K562 (cell line): ENCODE data around the gene SUDS3. TPM values are rescaled to one million over a fixed set of nuclear protein-coding genes. Genes with fewer than 3 reads are reported as not detected.
A peak's percentile ranks its signal among the peaks of the same experiment; 100 is the strongest.

Source experiments
- ATAC-seq: fragments of 200-7000 bp; cut with Tn5 transposase; 3 replicates; pipeline ENCODE4 v1.9.1; 2020; ENCODE audit warnings: moderate library complexity
- BruUV-seq: library from RNA; stranded (reverse); fragments of 400-500 nt; replicated peaks from 2 replicates; lab custom pipeline; 2021; lab: Mats Ljungman, UMichigan
- CTCF ChIA-PET: fragments of 300-600 bp; formaldehyde crosslinking; extraction: SDS; loops from one replicate; lab custom pipeline; 2021; ENCODE audit warnings: low intra/inter-chr PET ratio; lab: Yijun Ruan, JAX
- POLR2A ChIA-PET: fragments of 300-600, 350-650 bp; sonication (Branson Sonifier 250); formaldehyde crosslinking; extraction: SDS; loops from one replicate; lab custom pipeline; 2021; ENCODE audit warnings: antibody characterized with exemption, inconsistent platforms; lab: Yijun Ruan, JAX
- DNase-seq, 4 experiments: peaks; one replicate each; pipeline versions ENCODE4 v3.0.0 to v3.0.0-alpha.2; 2011 to 2018; ENCODE audit warnings: low spot score in 3 of 4, mixed read lengths in 3 of 4; ENCODE audit errors: extremely low read depth in 1 of 4
- FAIRE-seq: peaks from 2 replicates; lab custom pipeline; 2011; peaks lifted over from hg19 to GRCh38; lab: Jason Lieb, UNC
- H2AFZ ChIP-seq: 2 replicates; pipeline ENCODE4 v1.6.0; 2011; ENCODE audit warnings: low read depth, low read length, control low read depth, inconsistent platforms
- H3K27ac ChIP-seq: fragments of 200-600 bp; 3 replicates; pipeline ENCODE4 v1.8.0; 2011; ENCODE audit warnings: low read depth, mild to moderate bottlenecking, control low read depth, inconsistent platforms, low read length, moderate library complexity, mixed read lengths; ENCODE audit errors: extremely low read depth
- H3K27me3 ChIP-seq, 2 experiments: fragments of 300-600 bp in 1 of 2; 2 replicates in 1 of 2; 3 replicates in 1 of 2; pipeline versions ENCODE4 v1.6.0 to v1.8.0; 2011; ENCODE audit warnings: inconsistent platforms in 2 of 2, low read length in 2 of 2, mild to moderate bottlenecking in 1 of 2, mixed read lengths in 1 of 2, moderate library complexity in 1 of 2; ENCODE audit not compliant: control insufficient read depth in 2 of 2, insufficient read depth in 2 of 2
- H3K36me3 ChIP-seq: fragments of 300-600 bp; 3 replicates; pipeline ENCODE4 v1.8.0; 2011; ENCODE audit warnings: mild to moderate bottlenecking, low read length, inconsistent platforms; ENCODE audit not compliant: control insufficient read depth, insufficient read depth
- H3K4me1 ChIP-seq, 2 experiments: fragments of 200-600 bp in 1 of 2; replicated peaks in 1 of 2; 2 replicates in 1 of 2; 3 replicates in 1 of 2; pipeline versions ENCODE4 v1.5.1 to v1.8.0; 2011; ENCODE audit warnings: inconsistent platforms in 2 of 2, low read length in 2 of 2, mild to moderate bottlenecking in 1 of 2, mixed read lengths in 1 of 2, moderate library complexity in 1 of 2; ENCODE audit not compliant: control insufficient read depth in 2 of 2, insufficient read depth in 2 of 2
- H3K4me2 ChIP-seq: 2 replicates; pipeline ENCODE4 v1.6.1; 2011; ENCODE audit warnings: low read length, control low read depth, inconsistent platforms, mixed read lengths; ENCODE audit not compliant: insufficient read depth
- H3K4me3 ChIP-seq: fragments of 200-600 bp; sonication (generic), shearing (Covaris generic); 2 replicates; pipeline ENCODE4 v1.5.1; 2016; ENCODE audit warnings: control low read depth, inconsistent platforms
- H3K79me2 ChIP-seq: fragments of 200-600 bp; 3 replicates; pipeline ENCODE4 v1.8.0; 2011; ENCODE audit warnings: low read length, inconsistent platforms; ENCODE audit not compliant: control insufficient read depth, insufficient read depth
- H3K9ac ChIP-seq, 2 experiments: 2 replicates each; pipeline versions ENCODE4 v1.6.0 to v1.6.1; 2011; ENCODE audit warnings: low read depth in 2 of 2, low read length in 2 of 2, control low read depth in 1 of 2, inconsistent platforms in 1 of 2, mild to moderate bottlenecking in 1 of 2, mixed read lengths in 1 of 2; ENCODE audit not compliant: insufficient read depth in 1 of 2
- H3K9me1 ChIP-seq: one replicate; pipeline ENCODE4 v1.6.0; 2011; ENCODE audit warnings: inconsistent platforms, mild to moderate bottlenecking, low read length, moderate library complexity; ENCODE audit not compliant: control insufficient read depth, insufficient read depth
- H3K9me3 ChIP-seq: replicated peaks from 2 replicates; pipeline ENCODE4 v1.5.1; 2011; ENCODE audit warnings: low read depth, low read length, inconsistent platforms; ENCODE audit not compliant: control insufficient read depth, insufficient read depth
- H4K20me1 ChIP-seq: replicated peaks from 2 replicates; pipeline ENCODE4 v1.6.1; 2011; ENCODE audit warnings: low read length, inconsistent platforms, mixed read lengths; ENCODE audit not compliant: control insufficient read depth, insufficient read depth
- CREM ChIP-seq: IDR thresholded peaks from 2 replicates; pipeline ENCODE4 v1.6.1; 2014; ENCODE audit warnings: antibody characterized with exemption, low read depth
- ESRRB ChIP-seq: fragments of 250-450 bp; sonication (Bioruptor Pico); IDR thresholded peaks from 2 replicates; pipeline ENCODE4 v1.5.0; 2020; ENCODE audit warnings: mild to moderate bottlenecking, moderate library complexity, borderline replicate concordance
- ETV6 ChIP-seq, 3 experiments: fragments of 150-350 bp in 1 of 3; sonication (generic) in 1 of 3; formaldehyde crosslinking in 1 of 3; IDR thresholded peaks; 2 replicates each; pipeline versions ENCODE4 v1.6.1 to v1.8.0; 2014 to 2022; ENCODE audit warnings: borderline replicate concordance in 2 of 3, low read depth in 2 of 3, antibody characterized with exemption in 1 of 3, low read length in 1 of 3, mild to moderate bottlenecking in 1 of 3, missing genetic modification reagents in 1 of 3
- KDM5B ChIP-seq: fragments of 200-600 bp; sonication (generic); IDR thresholded peaks from 2 replicates; pipeline ENCODE4 v1.6.1; 2012; ENCODE audit warnings: low read depth, mild to moderate bottlenecking, moderate library complexity, low read length, control low read depth, inconsistent platforms; ENCODE audit not compliant: insufficient replicate concordance
- MNT ChIP-seq, 2 experiments: fragments of 450-650 bp; conservative IDR thresholded peaks; 2 replicates each; pipeline ENCODE4 v1.6.1; 2017; ENCODE audit warnings: mild to moderate bottlenecking in 2 of 2, moderate library complexity in 2 of 2
- NFIC ChIP-seq: fragments of 450-650 bp; IDR thresholded peaks from 2 replicates; pipeline ENCODE4 v1.6.1; 2017; ENCODE audit warnings: mild to moderate bottlenecking, inconsistent platforms
- THAP7 ChIP-seq: fragments of 250-450 bp; sonication (Bioruptor Pico); IDR thresholded peaks from 2 replicates; pipeline ENCODE4 v1.5.0; 2021
- ZNF274 ChIP-seq: IDR thresholded peaks from 2 replicates; pipeline ENCODE4 v1.6.1; 2011; ENCODE audit warnings: low read depth, mild to moderate bottlenecking, low read length, moderate library complexity, borderline replicate concordance
- ZNF785 ChIP-seq: fragments of 250-450 bp; sonication (Bioruptor Pico); IDR thresholded peaks from 2 replicates; pipeline ENCODE4 v1.4.0; 2020; ENCODE audit warnings: mild to moderate bottlenecking
- WGBS: fragments of 100-300 bp; shearing (Covaris generic); methylation state at CpG from one replicate; pipeline ENCODE4 v1.1.6; 2016; ENCODE audit warnings: low coverage, mixed read lengths; ENCODE audit not compliant: insufficient coverage; ENCODE audit errors: missing lambda C conversion rate; 5-methylcytosine and 5-hydroxymethylcytosine counted together
- in situ Hi-C: fragments of 300-500 bp; cut with MboI; formaldehyde crosslinking; loops from 4 replicates; pipeline ENCODE4 v1.15.0; 2018; ENCODE audit warnings: inconsistent platforms, mixed read lengths
- intact Hi-C: fragments of 100-400 bp; cut with micrococcal nuclease; formaldehyde crosslinking; loops from 2 replicates; pipeline ENCODE4 v1.14.2; 2022
- polyA plus RNA-seq, 8 experiments: library from polyadenylated mRNA; depleted of rRNA in 4 of 8; stranded (reverse) in 5 of 8; unstranded in 3 of 8; fragments of >200 nt; fragmentation: Nextera tagmentation in 2 of 8; fragmentation: Illumina TruSeq in 1 of 8; extraction: Ambion mirVana in 2 of 8; extraction: Trizol in 1 of 8; gene quantifications; 2 replicates each; pipeline versions ENCODE4 v1.2.1 to v1.2.3, GENCODE V29; 2011 to 2014; ENCODE audit warnings: inconsistent platforms in 1 of 8, missing spikeins in 1 of 8
- total RNA-seq, 7 experiments: library from RNA; depleted of rRNA in 6 of 7; stranded (reverse); fragments of >200 nt in 6 of 7; fragmentation: Illumina TruSeq in 2 of 7; extraction: Trizol in 2 of 7; gene quantifications; 2 replicates each; pipeline versions ENCODE4 v1.2.1 to v1.2.3, GENCODE V29; 2011 to 2021; ENCODE audit warnings: low replicate concordance in 1 of 7

Gene SUDS3
- total and polyA plus RNA-seq, 9 of the 15 experiments (the other 6 are each of a cell fraction or from before 2014, with no cell fraction given): 6.6 to 30.5 (median 23.3) TPM

GRCh38 chr12:118346895-118347294 is 29.5 kb upstream of the SUDS3 start (continued):
- TF ChIP-seq MNT (conservative IDR thresholded peaks at IDR 0.05): no peak

- TF ChIP-seq ETV6 (IDR thresholded peaks at IDR 0.05; ENCODE audit: borderline replicate concordance in 1 of 2, low read depth in 2 of 2, low read length in 1 of 2): no peak
- no peak for TF ChIP-seq ETV6 (CRISPR knock-in tag; IDR thresholded peaks at IDR 0.05; ENCODE audit: borderline replicate concordance)
- TF ChIP-seq NFIC: no peak
- TF ChIP-seq KDM5B: no peak
- TF ChIP-seq THAP7 (CRISPR knock-in tag): no peak
- TF ChIP-seq ESRRB (CRISPR knock-in tag): no peak
- no peak for TF ChIP-seq ZNF785 (CRISPR knock-in tag)
- no peak for TF ChIP-seq CREM
- TF ChIP-seq ZNF274: no peak
- ChIA-PET CTCF (no interaction called here), POLR2A (interaction anchor here (0.6 to 5.2 kb wide), 7 partner anchors 10 to 1943 kb away, joined by 3 to 46 read pairs (median 3); partner anchors contain the start of gene SUDS3)
- intact Hi-C loops: no loop called here
- in situ Hi-C loops: no loop called here
- FAIRE-seq (no peak), DNase-seq (no peak), ATAC-seq (no peak)
- Histone ChIP-seq H3K79me2 (peaks cover 79% of the 10 kb centered on the region), H3K27me3 (no peaks in the 10 kb centered on the region), H3K9me3 (no peaks in the 10 kb centered on the region), H3K9me1 (no peaks in the 10 kb centered on the region), H4K20me1 (no peaks in the 10 kb centered on the region), H3K4me2 (no peak overlapping the region), H3K27ac (0 out of 3 replicates have a peak overlapping the region, but pooled peaks have one; percentile 19), H3K36me3 (0 out of 3 replicates have a peak, but pooled peaks cover 3% of the 10 kb centered on the region), H2AFZ (no peak overlapping the region), H3K4me1 (peaks cover 7 to 37% of the 10 kb centered on the region in 2 experiments; a peak in 4 of 5 replicates), H3K4me3 (no peak overlapping the region), H3K9ac (no peak overlapping the region)
- no TSS peak for BruUV-seq
- WGBS: 77% methylated on average over 2 of the region's 2 CpGs
Observed at GRCh38 chr12:118347916-118348315, 28.4 kb upstream of the SUDS3 start.
